ENCODE measurements around the gene CLEC1A.
"Not testable (repeated sequence)": the region's sequence is repeated elsewhere in the genome, so short reads cannot be mapped to it uniquely, and the experiment has no call there.

GRCh38 chr12:10026666-10027065 is 72.1 kb downstream of the CLEC1A start:
- not testable (repeated sequence) for TF ChIP-seq HBP1 (CRISPR knock-in tag; IDR thresholded peaks at IDR 0.05; ENCODE audit: low read depth); GTF2F1 (IDR thresholded peaks at IDR 0.05; ENCODE audit: low read length); MAFF (IDR thresholded peaks at IDR 0.05; ENCODE audit: low read depth, low read length); ZNF274 (CRISPR knock-in tag; IDR thresholded peaks at IDR 0.05); TGIF2 (CRISPR knock-in tag; IDR thresholded peaks at IDR 0.05); ZNF280B (CRISPR knock-in tag; IDR thresholded peaks at IDR 0.05; ENCODE audit: borderline replicate concordance); RBFOX2 (IDR thresholded peaks at IDR 0.05; ENCODE audit: low read depth, low read length); HNRNPLL (IDR thresholded peaks at IDR 0.05; ENCODE audit: low read depth, low read length, poor library complexity, severe bottlenecking); ASH2L (IDR thresholded peaks at IDR 0.05; ENCODE audit: insufficient read length, low read depth, low read length); ZBTB26 (CRISPR knock-in tag; IDR thresholded peaks at IDR 0.05; ENCODE audit: borderline replicate concordance); CCAR2 (optimal IDR thresholded peaks at IDR 0.05; ENCODE audit: low read depth, low read length); CENPT (CRISPR knock-in tag; IDR thresholded peaks at IDR 0.05; ENCODE audit: low read depth); CSRNP2 (CRISPR knock-in tag; conservative IDR thresholded peaks at IDR 0.05; ENCODE audit: low read depth); HDAC1 (CRISPR knock-in tag; IDR thresholded peaks at IDR 0.05)
